A549 (cell line): ENCODE measurements around the gene MED6. TPM values are rescaled to one million over a fixed set of nuclear protein-coding genes. Genes with fewer than 3 reads are reported as not detected.

Experiments
- ATAC-seq, 2 experiments: fragments of 200-7000 bp in 1 of 2; fragments of >200 bp in 1 of 2; cut with Nextera tagmentation in 1 of 2; cut with Tn5 transposase in 1 of 2; 3 replicates each; pipeline versions ENCODE4 v1.8.0 to v1.9.1; 2018 to 2020; ENCODE audit warnings: mild to moderate bottlenecking in 1 of 2, moderate library complexity in 1 of 2
- CTCF ChIA-PET: fragments of 300-600 bp; sonication (Branson Sonifier 250); formaldehyde crosslinking; extraction: SDS; loops from one replicate; lab custom pipeline; 2021; ENCODE audit warnings: antibody characterized with exemption, inconsistent platforms; lab: Yijun Ruan, JAX
- POLR2A ChIA-PET: fragments of 350-600 bp; formaldehyde crosslinking; extraction: SDS; loops from one replicate; lab custom pipeline; 2021; ENCODE audit warnings: antibody characterized with exemption, inconsistent platforms; lab: Yijun Ruan, JAX
- DNase-seq, 2 experiments: peaks; one replicate each; pipeline versions ENCODE4 v3.0.0 to v3.0.0-alpha.2; 2011 to 2016; ENCODE audit warnings: low read depth in 1 of 2, low spot score in 1 of 2
- FAIRE-seq: peaks from 2 replicates; lab custom pipeline; 2011; peaks lifted over from hg19 to GRCh38; lab: Jason Lieb, UNC
- H3K27ac ChIP-seq, 2 experiments: fragments of >200 bp; sonication (Bioruptor Twin); formaldehyde crosslinking; 3 replicates each; pipeline ENCODE4 v1.5.1; 2016 to 2017
- H3K4me1 ChIP-seq: fragments of >200 bp; sonication (Bioruptor Twin); formaldehyde crosslinking; 3 replicates; pipeline ENCODE4 v1.6.1; 2016
- H3K4me2 ChIP-seq: fragments of >200 bp; sonication (Bioruptor Twin); formaldehyde crosslinking; 3 replicates; pipeline ENCODE4 v1.6.1; 2016
- H3K4me3 ChIP-seq: fragments of >200 bp; sonication (Bioruptor Twin); formaldehyde crosslinking; 3 replicates; pipeline ENCODE4 v1.5.1; 2016
- H3K9me3 ChIP-seq: fragments of >200 bp; sonication (Bioruptor Twin); formaldehyde crosslinking; 3 replicates; pipeline ENCODE4 v1.6.1; 2016
- BHLHE40 ChIP-seq: IDR thresholded peaks from 2 replicates; pipeline ENCODE4 v1.6.1; 2012; ENCODE audit warnings: low read depth, low read length, inconsistent platforms
- CBX8 ChIP-seq: fragments of 200-600 bp; sonication (generic); IDR thresholded peaks from 2 replicates; pipeline ENCODE4 v1.6.1; 2016
- CHD2 ChIP-seq: fragments of 150-350 bp; IDR thresholded peaks from 2 replicates; pipeline ENCODE4 v1.6.1; 2014; ENCODE audit warnings: low read length; ENCODE audit not compliant: partially characterized antibody
- CHD4 ChIP-seq: fragments of 200-600 bp; sonication (generic); IDR thresholded peaks from 2 replicates; pipeline ENCODE4 v1.6.1; 2016; ENCODE audit warnings: antibody characterized with exemption, mild to moderate bottlenecking, borderline replicate concordance
- EHF ChIP-seq: fragments of 250-450 bp; sonication (Bioruptor Pico); IDR thresholded peaks from 2 replicates; pipeline ENCODE4 v1.5.0; 2020; ENCODE audit warnings: mild to moderate bottlenecking
- EHMT2 ChIP-seq: fragments of 200-600 bp; sonication (generic); IDR thresholded peaks from 2 replicates; pipeline ENCODE4 v1.6.1; 2016; ENCODE audit warnings: antibody characterized with exemption, low read depth, mild to moderate bottlenecking, moderate library complexity
- ELK1 ChIP-seq: fragments of 150-350 bp; IDR thresholded peaks from 2 replicates; pipeline ENCODE4 v1.6.1; 2014; ENCODE audit warnings: low read depth, mild to moderate bottlenecking, low read length
- EP300 ChIP-seq, 2 experiments: fragments of >200 bp; sonication (Bioruptor Twin); formaldehyde crosslinking; IDR thresholded peaks; 2 replicates in 1 of 2; 3 replicates in 1 of 2; pipeline ENCODE4 v1.6.1; 2016 to 2017
- ESRRA ChIP-seq: fragments of 150-350 bp; IDR thresholded peaks from 2 replicates; pipeline ENCODE4 v1.6.1; 2014; ENCODE audit warnings: mild to moderate bottlenecking, low read length, borderline replicate concordance
- FOXS1 ChIP-seq: fragments of 250-450 bp; sonication (Bioruptor Pico); IDR thresholded peaks from 2 replicates; pipeline ENCODE4 v1.5.0; 2020; ENCODE audit warnings: mild to moderate bottlenecking, moderate library complexity
- HDAC2 ChIP-seq: fragments of 200-600 bp; sonication (generic); IDR thresholded peaks from 2 replicates; pipeline ENCODE4 v1.6.1; 2016
- HEYL ChIP-seq: fragments of 250-450 bp; sonication (Bioruptor Pico); IDR thresholded peaks from 2 replicates; pipeline ENCODE4 v1.8.0; 2021; ENCODE audit warnings: mild to moderate bottlenecking, moderate library complexity
- HMGXB4 ChIP-seq: fragments of 250-450 bp; sonication (Bioruptor Pico); IDR thresholded peaks from 2 replicates; pipeline ENCODE4 v1.5.0; 2021; ENCODE audit warnings: mild to moderate bottlenecking, moderate library complexity, borderline replicate concordance
- KDM5A ChIP-seq: fragments of 200-600 bp; sonication (generic); IDR thresholded peaks from 2 replicates; pipeline ENCODE4 v1.6.1; 2016; ENCODE audit warnings: antibody characterized with exemption, mild to moderate bottlenecking
- NFE2L2 ChIP-seq: fragments of 150-350 bp; conservative IDR thresholded peaks from 2 replicates; pipeline ENCODE4 v1.6.1; 2014; ENCODE audit warnings: low read length
- NR3C1 ChIP-seq: fragments of >200 bp; sonication (Bioruptor Twin); formaldehyde crosslinking; IDR thresholded peaks from 3 replicates; pipeline ENCODE4 v1.6.1; 2017
- PHF8 ChIP-seq: fragments of 200-600 bp; sonication (generic); IDR thresholded peaks from 2 replicates; pipeline ENCODE4 v1.6.1; 2016; ENCODE audit warnings: low read depth, mild to moderate bottlenecking, antibody characterized with exemption, moderate library complexity, borderline replicate concordance
- POLR2A ChIP-seq: IDR thresholded peaks from 2 replicates; pipeline ENCODE4 v1.6.1; 2012; ENCODE audit warnings: mild to moderate bottlenecking, low read length
- POLR2AphosphoS2 ChIP-seq: conservative IDR thresholded peaks from 2 replicates; pipeline ENCODE4 v1.6.1; 2012; ENCODE audit warnings: low read length, improper control_type of control experiment, inconsistent platforms
- RCOR1 ChIP-seq: fragments of 150-350 bp; IDR thresholded peaks from 2 replicates; pipeline ENCODE4 v1.6.1; 2014; ENCODE audit warnings: antibody characterized with exemption, low read length, low read depth
- RNF2 ChIP-seq: fragments of 200-600 bp; sonication (generic); IDR thresholded peaks from 2 replicates; pipeline ENCODE4 v1.6.1; 2016; ENCODE audit warnings: low read depth, mild to moderate bottlenecking, antibody characterized with exemption, moderate library complexity, borderline replicate concordance
- SMC3 ChIP-seq: fragments of >200 bp; sonication (Bioruptor Twin); formaldehyde crosslinking; IDR thresholded peaks from 3 replicates; pipeline ENCODE4 v1.6.1; 2018; ENCODE audit warnings: inconsistent platforms
- ZNF302 ChIP-seq: fragments of 250-450 bp; sonication (Bioruptor Pico); IDR thresholded peaks from 2 replicates; pipeline ENCODE4 v1.9.0; 2021; ENCODE audit warnings: inconsistent platforms, mild to moderate bottlenecking, moderate library complexity
- ZSCAN20 ChIP-seq: fragments of 250-450 bp; sonication (Bioruptor Pico); IDR thresholded peaks from 2 replicates; pipeline ENCODE4 v1.8.0; 2022; ENCODE audit warnings: mild to moderate bottlenecking, moderate library complexity
- WGBS: methylation state at CpG from one replicate; pipeline ENCODE4 v1.1.6; 2017; ENCODE audit errors: missing lambda C conversion rate; 5-methylcytosine and 5-hydroxymethylcytosine counted together
- polyA plus RNA-seq, 4 experiments: library from polyadenylated mRNA; depleted of rRNA in 3 of 4; stranded (reverse); fragments of >200 nt; fragmentation: RNase III in 1 of 4; extraction: RNeasy Plus Mini Kit Qiagen cat#74134 plus additional on column Dnase treatment in 1 of 4; gene quantifications; 2 replicates in 3 of 4; 3 replicates in 1 of 4; pipeline ENCODE4 v1.2.3, GENCODE V29; 2011 to 2017
- TF ChIP-seq, protein P1 (sequence below): fragments of 250-450 bp; sonication (Bioruptor Pico); IDR thresholded peaks from 2 replicates; pipeline ENCODE4 v1.5.0; 2020; ENCODE audit warnings: low read depth, mild to moderate bottlenecking, moderate library complexity
- TF ChIP-seq, protein P2 (sequence below): fragments of >200 bp; sonication (Bioruptor Twin); formaldehyde crosslinking; IDR thresholded peaks from 2 replicates; pipeline ENCODE4 v1.6.1; 2016
- TF ChIP-seq, protein P3 (sequence below): fragments of >200 bp; sonication (Bioruptor Twin); formaldehyde crosslinking; IDR thresholded peaks from 3 replicates; pipeline ENCODE4 v1.6.1; 2016
- TF ChIP-seq, protein P4 (sequence below): IDR thresholded peaks from 2 replicates; pipeline ENCODE4 v1.6.1; 2012
- TF ChIP-seq, protein P5 (sequence below): fragments of 200-600 bp; sonication (generic); IDR thresholded peaks from 2 replicates; pipeline ENCODE4 v1.6.1; 2016; ENCODE audit warnings: antibody characterized with exemption, mild to moderate bottlenecking, moderate library complexity

Gene MED6
- polyA plus RNA-seq, 2 of the 4 experiments (the other 2 are of a cell fraction), result 47.5 to 85.5 TPM

DNA sequence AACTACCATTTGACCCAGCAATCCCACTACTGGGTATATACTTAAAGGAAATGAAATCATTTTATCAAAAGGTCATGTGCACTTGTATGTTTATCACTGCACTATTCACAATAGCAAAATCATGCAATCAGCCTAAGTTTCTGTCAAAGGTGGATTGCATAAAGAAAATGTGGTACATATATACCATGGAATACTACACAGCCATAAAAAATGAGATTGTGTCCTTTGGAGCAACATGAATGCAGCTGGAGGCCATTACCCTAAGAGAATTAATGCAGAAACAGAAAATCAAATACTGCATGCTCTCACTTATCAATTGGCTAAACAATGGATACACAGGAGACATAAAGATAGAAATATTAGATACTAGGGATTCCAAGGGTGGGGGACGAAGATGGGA, 27.4 kb downstream of the MED6 start:
- Histone ChIP-seq H3K4me2 (no peak overlapping the region), H3K27ac (no peak overlapping the region), H3K9me3 (no peaks in the 10 kb centered on the region), H3K4me1 (no peaks in the 10 kb centered on the region), H3K4me3 (no peak overlapping the region)
- FAIRE-seq (no peak), ATAC-seq (no peak), DNase-seq (no peak)
- CTCF ChIA-PET, result no interaction called here
- POLR2A ChIA-PET, result no interaction called here
- 95% methylated on average over 1 of the region's 1 CpG for WGBS
- TF ChIP-seq EP300 (IDR thresholded peaks at IDR 0.05) (no peak), FOXS1 (CRISPR knock-in tag) (no peak), EHMT2 (no peak), KDM5A (no peak), CBX8 (no peak), POLR2A (no peak), SMC3 (no peak), ELK1 (no peak), RNF2 (no peak), PHF8 (no peak)
- TF ChIP-seq, protein P1, sequence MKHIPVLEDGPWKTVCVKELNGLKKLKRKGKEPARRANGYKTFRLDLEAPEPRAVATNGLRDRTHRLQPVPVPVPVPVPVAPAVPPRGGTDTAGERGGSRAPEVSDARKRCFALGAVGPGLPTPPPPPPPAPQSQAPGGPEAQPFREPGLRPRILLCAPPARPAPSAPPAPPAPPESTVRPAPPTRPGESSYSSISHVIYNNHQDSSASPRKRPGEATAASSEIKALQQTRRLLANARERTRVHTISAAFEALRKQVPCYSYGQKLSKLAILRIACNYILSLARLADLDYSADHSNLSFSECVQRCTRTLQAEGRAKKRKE (CRISPR knock-in tag), result no peak
- TF ChIP-seq, protein P2, sequence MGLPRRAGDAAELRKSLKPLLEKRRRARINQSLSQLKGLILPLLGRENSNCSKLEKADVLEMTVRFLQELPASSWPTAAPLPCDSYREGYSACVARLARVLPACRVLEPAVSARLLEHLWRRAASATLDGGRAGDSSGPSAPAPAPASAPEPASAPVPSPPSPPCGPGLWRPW, result no peak

GRCh38 chr14:70571139-70571538, 29.3 kb downstream of the MED6 start:
- POLR2A ChIA-PET, result no interaction called here
- Histone ChIP-seq H3K9me3 (no peaks in the 10 kb centered on the region), H3K4me2 (no peak overlapping the region), H3K27ac (no peak overlapping the region), H3K4me3 (no peak overlapping the region), H3K4me1 (no peaks in the 10 kb centered on the region)
- CTCF ChIA-PET, result no interaction called here
- 91% methylated on average over 2 of the region's 2 CpGs for WGBS
- TF ChIP-seq ZSCAN20 (CRISPR knock-in tag), result no peak
- TF ChIP-seq CHD2, result no peak
- no peak for TF ChIP-seq RNF2
- TF ChIP-seq NFE2L2, result no peak
- TF ChIP-seq NR3C1, result no peak
- no peak for TF ChIP-seq RCOR1
- no peak for TF ChIP-seq ZNF302 (CRISPR knock-in tag)
- no peak for TF ChIP-seq HDAC2
- TF ChIP-seq, protein P3, sequence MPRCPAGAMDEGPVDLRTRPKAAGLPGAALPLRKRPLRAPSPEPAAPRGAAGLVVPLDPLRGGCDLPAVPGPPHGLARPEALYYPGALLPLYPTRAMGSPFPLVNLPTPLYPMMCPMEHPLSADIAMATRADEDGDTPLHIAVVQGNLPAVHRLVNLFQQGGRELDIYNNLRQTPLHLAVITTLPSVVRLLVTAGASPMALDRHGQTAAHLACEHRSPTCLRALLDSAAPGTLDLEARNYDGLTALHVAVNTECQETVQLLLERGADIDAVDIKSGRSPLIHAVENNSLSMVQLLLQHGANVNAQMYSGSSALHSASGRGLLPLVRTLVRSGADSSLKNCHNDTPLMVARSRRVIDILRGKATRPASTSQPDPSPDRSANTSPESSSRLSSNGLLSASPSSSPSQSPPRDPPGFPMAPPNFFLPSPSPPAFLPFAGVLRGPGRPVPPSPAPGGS, result no peak
- no peak for TF ChIP-seq EHF (CRISPR knock-in tag)
- TF ChIP-seq, protein P4, sequence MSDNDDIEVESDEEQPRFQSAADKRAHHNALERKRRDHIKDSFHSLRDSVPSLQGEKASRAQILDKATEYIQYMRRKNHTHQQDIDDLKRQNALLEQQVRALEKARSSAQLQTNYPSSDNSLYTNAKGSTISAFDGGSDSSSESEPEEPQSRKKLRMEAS, result no peak
- no peak for TF ChIP-seq ESRRA
- TF ChIP-seq HMGXB4 (CRISPR knock-in tag), result no peak
- TF ChIP-seq HEYL (CRISPR knock-in tag), result no peak
- no peak for TF ChIP-seq POLR2AphosphoS2
- no peak for TF ChIP-seq CHD4
- no peak for TF ChIP-seq BHLHE40
- TF ChIP-seq, protein P5, sequence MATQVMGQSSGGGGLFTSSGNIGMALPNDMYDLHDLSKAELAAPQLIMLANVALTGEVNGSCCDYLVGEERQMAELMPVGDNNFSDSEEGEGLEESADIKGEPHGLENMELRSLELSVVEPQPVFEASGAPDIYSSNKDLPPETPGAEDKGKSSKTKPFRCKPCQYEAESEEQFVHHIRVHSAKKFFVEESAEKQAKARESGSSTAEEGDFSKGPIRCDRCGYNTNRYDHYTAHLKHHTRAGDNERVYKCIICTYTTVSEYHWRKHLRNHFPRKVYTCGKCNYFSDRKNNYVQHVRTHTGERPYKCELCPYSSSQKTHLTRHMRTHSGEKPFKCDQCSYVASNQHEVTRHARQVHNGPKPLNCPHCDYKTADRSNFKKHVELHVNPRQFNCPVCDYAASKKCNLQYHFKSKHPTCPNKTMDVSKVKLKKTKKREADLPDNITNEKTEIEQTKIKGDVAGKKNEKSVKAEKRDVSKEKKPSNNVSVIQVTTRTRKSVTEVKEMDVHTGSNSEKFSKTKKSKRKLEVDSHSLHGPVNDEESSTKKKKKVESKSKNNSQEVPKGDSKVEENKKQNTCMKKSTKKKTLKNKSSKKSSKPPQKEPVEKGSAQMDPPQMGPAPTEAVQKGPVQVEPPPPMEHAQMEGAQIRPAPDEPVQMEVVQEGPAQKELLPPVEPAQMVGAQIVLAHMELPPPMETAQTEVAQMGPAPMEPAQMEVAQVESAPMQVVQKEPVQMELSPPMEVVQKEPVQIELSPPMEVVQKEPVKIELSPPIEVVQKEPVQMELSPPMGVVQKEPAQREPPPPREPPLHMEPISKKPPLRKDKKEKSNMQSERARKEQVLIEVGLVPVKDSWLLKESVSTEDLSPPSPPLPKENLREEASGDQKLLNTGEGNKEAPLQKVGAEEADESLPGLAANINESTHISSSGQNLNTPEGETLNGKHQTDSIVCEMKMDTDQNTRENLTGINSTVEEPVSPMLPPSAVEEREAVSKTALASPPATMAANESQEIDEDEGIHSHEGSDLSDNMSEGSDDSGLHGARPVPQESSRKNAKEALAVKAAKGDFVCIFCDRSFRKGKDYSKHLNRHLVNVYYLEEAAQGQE, result no peak
- DNase-seq, result no peak
- no peak for FAIRE-seq
- no peak for ATAC-seq
